Mesothelial cell of epicardium (in vitro differentiated cells): ENCODE results near the gene PUS1. TPM values are rescaled to one million over a fixed set of nuclear protein-coding genes. Genes with fewer than 3 reads are reported as not detected.

Experiments used
- DNase-seq, 2 experiments: peaks; one replicate each; pipeline ENCODE4 v3.0.0; 2021; ENCODE audit warnings: low spot score in 2 of 2; ENCODE audit not compliant: unreplicated experiment in 2 of 2
- H3K27ac Mint-ChIP-seq: 2 replicates; pipeline ENCODE4 v1.8.0; 2021; ENCODE audit warnings: mixed read lengths
- H3K27me3 Mint-ChIP-seq: 2 replicates; pipeline ENCODE4 v1.8.0; 2021; ENCODE audit warnings: low read depth, mixed read lengths
- H3K36me3 Mint-ChIP-seq: 2 replicates; pipeline ENCODE4 v1.8.0; 2021; ENCODE audit warnings: mixed read lengths
- H3K4me1 Mint-ChIP-seq: 2 replicates; pipeline ENCODE4 v1.8.0; 2021; ENCODE audit warnings: mixed read lengths
- H3K4me3 Mint-ChIP-seq: 2 replicates; pipeline ENCODE4 v1.8.0; 2021; ENCODE audit warnings: mild to moderate bottlenecking, moderate library complexity, mixed read lengths
- H3K9me3 Mint-ChIP-seq: 2 replicates; pipeline ENCODE4 v1.8.0; 2021; ENCODE audit warnings: mixed read lengths
- CTCF ChIP-seq: fragments of 200-600 bp; sonication (generic); IDR thresholded peaks from one replicate; pipeline ENCODE4 v1.5.0; 2021; ENCODE audit warnings: antibody characterized with exemption; ENCODE audit not compliant: unreplicated experiment
- total RNA-seq: library from RNA; stranded (reverse); gene quantifications from 3 replicates; pipeline ENCODE4 v1.2.1, GENCODE V29; 2021

The PUS1 gene
- total RNA-seq, 1 donor from 2014 or later = 27.4 TPM

DNA sequence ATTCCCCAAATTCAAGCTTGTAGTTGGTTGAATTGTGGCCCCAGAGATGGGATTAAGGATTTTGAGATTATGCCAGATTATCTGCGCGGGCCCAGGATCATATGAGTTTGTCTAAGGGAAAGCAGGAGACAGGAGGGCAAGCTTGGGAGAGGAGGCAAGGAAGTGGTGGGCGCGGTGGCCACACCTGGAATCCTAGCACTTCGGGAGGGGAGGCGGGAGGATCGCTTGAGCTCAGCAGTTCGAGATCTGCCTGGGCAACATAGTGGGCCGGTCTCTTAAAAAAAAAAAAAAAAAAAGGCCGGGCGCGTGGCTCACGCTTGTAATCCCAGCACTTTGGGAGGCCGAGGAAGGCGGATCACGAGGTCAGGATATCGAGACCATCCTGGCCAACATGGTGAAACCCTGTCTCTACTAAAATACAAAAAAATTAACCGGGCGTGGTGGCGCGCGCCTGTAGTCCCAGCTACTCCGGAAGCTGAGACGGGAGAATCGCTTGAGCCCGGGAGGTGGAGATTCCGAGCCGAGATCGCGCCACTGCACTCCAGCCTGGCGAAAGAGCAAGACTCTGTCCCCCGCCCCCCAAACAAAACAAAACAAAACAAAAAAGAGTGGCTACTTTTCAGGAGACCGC is 881 bp upstream of the PUS1 start:
- DNase-seq = no peak
- H3K27ac Mint-ChIP-seq = peak overlapping the region; percentile 30
- TF ChIP-seq CTCF = no peak
- no peaks in the 10 kb centered on the region for H3K9me3 Mint-ChIP-seq
- peaks cover 9% of the 10 kb centered on the region for H3K4me1 Mint-ChIP-seq
- no peaks in the 10 kb centered on the region for H3K27me3 Mint-ChIP-seq
- peak overlapping the region; percentile 79 for H3K4me3 Mint-ChIP-seq
- peaks cover 11% of the 10 kb centered on the region for H3K36me3 Mint-ChIP-seq

DNA sequence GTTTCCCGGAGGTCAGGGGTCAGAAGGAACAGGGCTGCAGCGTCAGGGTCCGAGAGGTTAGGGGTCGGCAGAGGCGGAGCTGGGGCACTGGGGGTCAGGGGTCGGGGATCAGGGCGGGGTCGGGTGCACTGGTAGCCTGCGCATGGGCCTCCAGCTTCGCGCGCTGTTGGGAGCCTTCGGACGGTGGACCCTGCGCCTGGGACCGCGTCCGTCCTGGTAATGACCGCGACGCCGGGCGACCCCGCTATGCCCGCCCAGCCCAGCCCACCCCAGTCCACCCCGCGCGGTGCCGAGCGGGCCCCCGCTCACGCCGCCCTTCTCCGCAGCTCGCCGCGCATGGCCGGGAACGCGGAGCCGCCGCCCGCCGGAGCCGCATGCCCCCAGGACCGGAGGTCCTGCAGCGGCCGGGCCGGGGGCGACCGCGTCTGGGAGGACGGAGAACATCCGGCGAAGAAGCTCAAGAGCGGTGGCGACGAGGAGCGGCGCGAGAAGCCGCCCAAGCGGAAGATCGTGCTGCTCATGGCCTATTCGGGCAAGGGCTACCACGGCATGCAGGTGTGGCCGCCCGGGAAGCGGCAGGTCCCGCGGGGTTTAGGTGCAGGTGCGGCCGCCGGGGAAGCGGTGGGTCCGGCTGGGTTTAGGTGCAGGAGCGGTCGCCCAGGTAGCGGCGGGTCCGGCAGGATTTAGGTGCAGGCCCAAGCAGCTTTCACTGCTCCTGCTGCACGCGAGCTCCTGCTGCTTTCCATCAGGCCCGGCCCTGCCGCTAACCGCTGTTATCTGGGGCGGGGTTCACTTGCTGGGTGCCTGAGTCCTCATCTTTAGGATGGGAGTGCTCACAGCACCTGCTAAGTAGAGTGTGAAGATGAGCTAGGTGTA is 743 bp downstream of the PUS1 start:
- peaks cover 8% of the 10 kb centered on the region for H3K4me1 Mint-ChIP-seq
- peak in 1 of 2 experiments; percentile 54 for DNase-seq
- peaks cover 20% of the 10 kb centered on the region for H3K36me3 Mint-ChIP-seq
- no peak for TF ChIP-seq CTCF
- H3K27ac Mint-ChIP-seq = no peak overlapping the region
- no peaks in the 10 kb centered on the region for H3K27me3 Mint-ChIP-seq
- peak overlapping the region; percentile 95 for H3K4me3 Mint-ChIP-seq
- no peaks in the 10 kb centered on the region for H3K9me3 Mint-ChIP-seq

DNA sequence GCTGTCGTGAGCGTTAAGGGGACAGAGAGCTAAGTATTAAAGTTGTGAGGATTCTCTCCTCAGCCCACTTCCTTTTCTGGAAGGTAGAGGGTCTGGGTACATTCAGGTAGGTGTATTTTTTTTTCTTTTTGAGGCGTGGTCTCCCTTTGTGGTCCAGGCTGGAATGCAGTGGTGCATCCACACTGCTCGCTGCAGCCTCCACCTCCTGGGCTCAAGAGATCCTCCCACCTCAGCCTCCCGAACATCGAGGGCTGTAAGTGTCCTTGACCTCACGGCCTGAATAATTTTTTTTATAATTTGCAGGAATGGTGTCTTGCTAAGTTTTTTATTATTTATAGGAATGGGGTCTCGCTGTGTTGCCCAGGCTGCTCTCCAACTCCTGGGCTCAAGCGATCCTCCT is 1.4 kb downstream of the PUS1 start:
- Mint-ChIP-seq H3K27ac (no peak overlapping the region), H3K9me3 (no peaks in the 10 kb centered on the region), H3K27me3 (no peaks in the 10 kb centered on the region), H3K4me1 (peaks cover 8% of the 10 kb centered on the region), H3K4me3 (peak overlapping the region; percentile 74), H3K36me3 (peaks cover 21% of the 10 kb centered on the region)
- DNase-seq = no peak
- TF ChIP-seq CTCF = no peak

DNA sequence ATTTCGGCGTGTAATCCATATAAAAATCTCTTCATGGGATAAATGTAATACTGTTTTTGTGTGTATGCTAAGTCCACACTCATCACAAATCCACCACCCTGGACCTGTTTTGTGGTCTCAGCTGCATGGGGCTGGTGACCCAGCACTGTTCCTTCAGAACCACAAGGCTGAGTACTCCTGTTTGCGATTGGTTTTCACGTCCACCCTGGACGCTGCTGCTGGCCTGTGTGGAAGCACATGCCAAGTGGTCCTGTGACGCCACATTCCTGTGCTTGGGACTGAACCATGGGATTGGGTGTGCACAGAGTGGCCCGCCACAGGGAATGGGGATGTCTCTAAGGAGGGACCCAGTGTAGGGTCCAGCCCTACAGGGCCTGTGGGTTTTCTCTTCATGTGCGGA is 4.3 kb downstream of the PUS1 start:
- Mint-ChIP-seq H3K4me1 (peaks cover 8% of the 10 kb centered on the region), H3K4me3 (no peak overlapping the region), H3K27me3 (no peaks in the 10 kb centered on the region), H3K36me3 (peaks cover 27% of the 10 kb centered on the region), H3K27ac (no peak overlapping the region), H3K9me3 (no peaks in the 10 kb centered on the region)
- TF ChIP-seq CTCF = no peak
- no peak for DNase-seq

GRCh38 chr12:131934535-131934934 is 5.5 kb downstream of the PUS1 start:
- H3K36me3 Mint-ChIP-seq = peaks cover 27% of the 10 kb centered on the region
- H3K4me1 Mint-ChIP-seq = peaks cover 6% of the 10 kb centered on the region
- no peaks in the 10 kb centered on the region for H3K9me3 Mint-ChIP-seq
- no peak for TF ChIP-seq CTCF
- DNase-seq = no peak
- no peak overlapping the region for H3K4me3 Mint-ChIP-seq
- no peak overlapping the region for H3K27ac Mint-ChIP-seq
- no peaks in the 10 kb centered on the region for H3K27me3 Mint-ChIP-seq
